Measurements from ENCODE around the gene DCTN5.
"Not testable (repeated sequence)": the region's sequence is repeated elsewhere in the genome, so short reads cannot be mapped to it uniquely, and the experiment has no call there.

Gene DCTN5

GRCh38 chr16:23640931-23641765 is at the start of gene DCTN5, which contains the start of gene PALB2:
DCTN5 (plus strand) TSS chr16:23641466; CDS start chr16:23641543, 77 bp downstream.
PALB2 (minus strand) TSS chr16:23641310; CDS start chr16:23641157, 153 bp downstream.
- DNase-seq (ENCODE audit: low read depth): peak; percentile 75

- DNase-seq (ENCODE audit: low read depth): no peak
Measured at GRCh38 chr16:23594186-23594585, 47.1 kb upstream of the DCTN5 start.

GRCh38 chr16:23595246-23595950 is 45.9 kb upstream of the DCTN5 start:
- no peak for DNase-seq (ENCODE audit: low read depth)

- DNase-seq (ENCODE audit: low read depth): peak; percentile 40
Measured at GRCh38 chr16:23595951-23596720, 45.1 kb upstream of the DCTN5 start, which contains the start of gene NDUFAB1. NDUFAB1 (minus strand) TSS chr16:23596316; CDS start chr16:23596290, 26 bp downstream.

- no peak for DNase-seq (ENCODE audit: low read depth)
Measured at GRCh38 chr16:23597003-23597756, 44.1 kb upstream of the DCTN5 start.

- DNase-seq (ENCODE audit: low read depth): no peak
Measured at GRCh38 chr16:23607726-23608125, 33.5 kb upstream of the DCTN5 start.

- no peak for DNase-seq (ENCODE audit: low read depth)
Measured at GRCh38 chr16:23608194-23608593, 33.1 kb upstream of the DCTN5 start.

GRCh38 chr16:23609929-23610328 is 31.3 kb upstream of the DCTN5 start:
- no peak for DNase-seq (ENCODE audit: low read depth)

- DNase-seq (ENCODE audit: low read depth): not testable (repeated sequence)
Measured at GRCh38 chr16:23610905-23611304, 30.4 kb upstream of the DCTN5 start.

GRCh38 chr16:23611936-23612335 is 29.3 kb upstream of the DCTN5 start:
- no peak for DNase-seq (ENCODE audit: low read depth)

GRCh38 chr16:23615805-23616204 is 25.5 kb upstream of the DCTN5 start:
- no peak for DNase-seq (ENCODE audit: low read depth)

- no peak for DNase-seq (ENCODE audit: low read depth)
Measured at GRCh38 chr16:23624092-23624491, 17.2 kb upstream of the DCTN5 start.

GRCh38 chr16:23629516-23629915 is 11.8 kb upstream of the DCTN5 start:
- DNase-seq (ENCODE audit: low read depth): no peak

- DNase-seq (ENCODE audit: low read depth): not testable (repeated sequence)
Measured at GRCh38 chr16:23631874-23632273, 9.4 kb upstream of the DCTN5 start.

- DNase-seq (ENCODE audit: low read depth): no peak
Measured at GRCh38 chr16:23634461-23635036, 6.7 kb upstream of the DCTN5 start.

- DNase-seq (ENCODE audit: low read depth): no peak
Measured at GRCh38 chr16:23635958-23636357, 5.3 kb upstream of the DCTN5 start.

- no peak for DNase-seq (ENCODE audit: low read depth)
Measured at GRCh38 chr16:23640615-23640930, 693 bp upstream of the DCTN5 start.

- no peak for DNase-seq (ENCODE audit: low read depth)
Measured at GRCh38 chr16:23642246-23642774, 1.0 kb downstream of the DCTN5 start.

GRCh38 chr16:23650674-23651416 is 9.6 kb downstream of the DCTN5 start:
- no peak for DNase-seq (ENCODE audit: low read depth)

- no peak for DNase-seq (ENCODE audit: low read depth)
Measured at GRCh38 chr16:23651943-23652468, 10.7 kb downstream of the DCTN5 start.

Data from HS-27A (cell line).